GM18907 (cell line): ENCODE data around the gene ETF1.
"Not testable (repeated sequence)": the region's sequence is repeated elsewhere in the genome, so short reads cannot be mapped to it uniquely, and the experiment has no call there.

Experiments used
- ATAC-seq: cut with Tn5 transposase; IDR thresholded peaks from one replicate; pipeline ENCODE4 v1.9.1; 2021; ENCODE audit warnings: mild to moderate bottlenecking, moderate library complexity; ENCODE audit not compliant: unreplicated experiment

ETF1 gene

DNA sequence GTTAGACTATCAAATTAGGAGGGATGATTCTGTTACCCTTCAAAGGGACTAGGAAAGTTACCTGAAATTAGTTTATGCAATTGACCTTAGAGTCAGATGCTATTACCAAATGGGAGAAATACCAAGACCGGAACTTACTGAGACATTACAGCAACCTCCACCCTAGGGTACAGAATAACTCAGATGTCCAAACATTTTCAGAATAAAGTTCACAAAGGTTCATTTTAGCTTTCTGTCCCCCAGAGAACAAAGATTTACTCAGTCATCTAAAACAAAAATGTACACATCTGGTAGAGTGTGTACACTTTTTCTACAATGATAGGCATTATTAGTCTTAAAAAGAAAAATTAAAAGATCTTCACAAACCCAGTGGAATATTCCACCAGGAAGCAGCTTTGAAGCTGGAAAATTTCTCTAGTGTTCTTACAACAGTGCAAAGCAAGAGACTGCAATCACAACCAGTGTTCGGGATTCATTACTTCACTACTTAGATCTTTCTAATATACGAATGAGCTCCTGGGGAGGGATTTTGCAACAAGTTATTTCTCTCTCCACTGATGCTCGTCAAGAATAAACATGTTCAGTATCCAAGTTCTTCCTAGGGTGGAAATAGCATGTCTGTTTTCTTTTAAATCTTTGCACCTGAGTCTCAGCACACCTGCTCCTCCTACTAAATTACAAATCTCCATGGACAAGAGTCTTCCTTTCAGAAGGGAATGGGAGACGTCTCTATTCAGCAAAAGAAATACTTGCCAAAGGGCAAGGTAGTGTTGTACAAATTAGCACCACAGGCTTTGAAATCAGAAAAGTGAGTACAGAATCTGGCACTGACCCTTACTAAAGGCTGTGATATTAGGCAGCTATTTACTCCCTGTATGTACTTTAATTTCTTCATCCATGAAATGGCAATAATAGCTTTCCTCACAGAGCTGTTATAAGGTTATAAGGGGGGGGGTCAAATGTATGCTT lies 8.8 kb downstream of the ETF1 start:
- ATAC-seq, result no peak

DNA sequence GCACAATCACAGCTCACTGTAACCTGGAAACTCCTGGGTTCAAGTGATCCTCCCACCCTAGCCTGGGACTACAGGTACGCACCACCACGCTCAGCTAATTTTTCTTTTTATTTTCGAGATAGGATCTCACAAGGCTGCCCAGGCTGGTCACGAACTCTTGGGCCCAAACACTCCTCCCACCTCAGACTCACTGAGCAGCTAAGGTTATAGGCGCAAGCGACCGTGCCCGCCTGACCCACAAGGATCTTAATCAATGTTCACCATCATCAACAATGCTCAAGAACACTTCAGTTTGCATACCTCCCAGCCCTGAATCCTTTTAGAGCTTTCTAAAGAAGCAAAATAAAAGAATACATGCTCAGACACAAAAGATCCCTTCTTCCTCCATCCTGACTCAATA lies 13.2 kb downstream of the ETF1 start:
- no peak for ATAC-seq

DNA sequence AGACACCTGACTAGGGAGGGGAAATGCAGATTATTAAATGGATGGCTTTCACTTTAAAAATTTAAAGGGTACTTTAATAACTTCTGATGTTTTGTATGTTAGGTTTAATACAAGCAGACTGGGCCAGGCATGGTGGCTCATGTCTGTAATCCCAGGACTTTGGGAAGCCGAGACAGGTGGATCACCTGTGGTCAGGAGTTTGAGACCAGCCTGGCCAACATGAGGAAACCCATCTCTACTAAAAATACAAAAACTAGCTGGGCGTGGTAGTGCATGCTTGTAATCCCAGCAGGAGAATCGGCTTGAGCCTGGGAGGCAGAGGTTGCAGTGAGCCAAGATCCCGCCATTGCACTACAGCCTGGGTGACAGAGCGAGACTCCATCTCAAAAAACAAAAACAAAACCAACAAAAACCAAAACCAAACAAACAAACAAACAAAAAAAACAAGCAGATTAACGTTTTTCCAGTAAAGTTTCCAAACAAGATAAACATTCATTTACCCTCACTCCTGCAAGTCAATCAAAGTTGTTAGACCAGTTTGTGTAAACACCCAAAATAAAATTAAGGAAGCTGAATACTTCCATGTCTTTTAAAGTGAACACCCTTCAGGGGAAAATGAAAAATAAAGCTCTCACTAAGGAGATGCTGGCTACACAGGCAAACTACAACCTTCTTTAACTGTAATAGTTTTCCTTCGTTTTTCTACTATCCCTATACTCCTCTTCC lies 14.1 kb downstream of the ETF1 start:
- ATAC-seq, result no peak

DNA sequence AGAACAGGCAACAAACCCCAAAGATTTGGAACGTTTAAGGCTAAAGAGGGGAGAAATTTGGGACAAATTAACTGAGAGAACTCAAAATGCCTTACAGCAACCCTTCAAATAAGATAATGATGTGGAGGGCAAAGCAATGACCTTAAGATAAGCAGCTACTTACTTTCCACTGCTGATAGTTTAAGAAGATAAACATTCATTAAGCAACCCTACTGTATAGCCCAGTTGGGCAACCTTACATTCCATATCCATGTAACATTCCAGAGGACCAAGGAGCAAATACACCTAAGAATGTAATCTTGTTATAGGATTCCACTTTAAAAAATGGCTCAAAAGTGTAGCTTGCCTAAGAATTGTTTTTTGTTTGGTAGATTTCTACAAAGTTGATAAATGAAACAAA lies 14.8 kb downstream of the ETF1 start:
- no peak for ATAC-seq

DNA sequence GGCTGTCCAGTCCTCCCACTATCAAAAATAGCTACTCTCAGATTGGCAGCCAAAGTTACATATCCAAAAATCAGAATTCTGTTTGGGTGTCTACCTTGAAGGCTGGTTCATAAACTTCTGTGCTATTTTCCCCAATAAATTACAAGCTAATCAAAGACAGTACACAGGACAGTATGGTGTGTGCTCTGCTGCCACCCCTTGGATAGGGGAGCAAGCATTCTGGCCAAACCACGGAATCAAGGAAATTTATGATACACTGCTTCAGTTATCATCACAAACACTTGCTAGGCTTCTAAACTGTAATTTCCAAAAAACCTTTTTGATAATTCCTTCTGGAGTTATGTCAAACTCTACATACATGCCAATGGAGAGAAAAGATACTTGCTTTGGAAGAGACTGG lies 15.9 kb downstream of the ETF1 start:
- ATAC-seq, result no peak

DNA sequence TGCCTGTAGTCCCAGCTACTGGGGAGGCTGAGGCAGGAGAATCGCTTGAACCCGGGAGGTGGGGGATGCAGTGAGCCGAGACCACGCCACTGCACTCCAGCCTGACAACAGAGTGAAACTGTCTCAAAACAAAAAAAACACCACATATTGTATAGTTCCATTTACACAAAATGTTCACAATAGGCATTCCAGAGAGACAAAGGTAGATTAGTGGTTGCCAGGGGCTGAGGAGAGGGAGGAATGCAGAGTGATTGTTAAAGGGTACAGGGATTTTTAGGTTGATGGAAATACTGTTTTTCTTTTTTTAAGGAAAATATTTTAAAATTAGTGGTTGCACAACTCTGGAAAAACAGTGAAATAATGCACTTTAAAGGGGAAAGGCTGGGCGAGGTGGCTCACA lies 19.6 kb downstream of the ETF1 start:
- no peak for ATAC-seq

DNA sequence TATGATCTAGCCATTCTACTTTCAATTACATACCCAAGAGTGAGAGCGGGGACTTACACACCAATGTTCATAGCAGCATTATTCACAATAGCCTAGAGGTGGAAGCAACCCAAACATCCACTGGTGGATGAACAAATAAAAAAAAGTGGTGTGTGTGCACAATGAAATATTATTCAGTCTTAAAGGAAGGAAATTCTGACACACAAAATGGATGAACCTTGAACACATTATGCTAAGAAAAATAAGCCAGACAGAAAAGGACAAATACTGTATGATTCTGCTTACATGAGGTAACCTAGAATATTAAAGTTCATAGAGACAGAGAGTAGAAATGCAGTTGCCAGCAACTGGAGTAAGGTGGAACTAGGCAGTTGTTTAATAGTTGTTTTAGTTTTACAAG lies 22.1 kb downstream of the ETF1 start:
- no peak for ATAC-seq

DNA sequence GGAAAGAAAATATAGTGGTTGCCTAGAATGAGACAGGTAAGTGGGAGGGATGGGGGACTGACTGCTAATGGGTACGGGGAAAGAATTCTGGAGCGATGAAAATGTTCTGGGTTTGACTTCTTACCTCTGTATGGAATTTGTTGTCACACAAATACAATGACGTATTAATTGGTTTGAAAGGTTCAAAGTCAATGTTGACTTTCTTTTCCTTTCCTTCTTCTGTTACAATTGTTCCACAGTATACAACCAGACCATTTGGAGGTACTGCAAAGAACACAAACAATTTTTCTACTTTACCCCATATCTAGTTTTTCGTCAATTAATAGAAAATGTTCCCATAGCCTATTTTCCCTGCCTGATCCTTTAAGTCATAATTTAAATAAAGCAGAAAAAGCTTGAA lies 25.6 kb downstream of the ETF1 start:
- no peak for ATAC-seq

DNA sequence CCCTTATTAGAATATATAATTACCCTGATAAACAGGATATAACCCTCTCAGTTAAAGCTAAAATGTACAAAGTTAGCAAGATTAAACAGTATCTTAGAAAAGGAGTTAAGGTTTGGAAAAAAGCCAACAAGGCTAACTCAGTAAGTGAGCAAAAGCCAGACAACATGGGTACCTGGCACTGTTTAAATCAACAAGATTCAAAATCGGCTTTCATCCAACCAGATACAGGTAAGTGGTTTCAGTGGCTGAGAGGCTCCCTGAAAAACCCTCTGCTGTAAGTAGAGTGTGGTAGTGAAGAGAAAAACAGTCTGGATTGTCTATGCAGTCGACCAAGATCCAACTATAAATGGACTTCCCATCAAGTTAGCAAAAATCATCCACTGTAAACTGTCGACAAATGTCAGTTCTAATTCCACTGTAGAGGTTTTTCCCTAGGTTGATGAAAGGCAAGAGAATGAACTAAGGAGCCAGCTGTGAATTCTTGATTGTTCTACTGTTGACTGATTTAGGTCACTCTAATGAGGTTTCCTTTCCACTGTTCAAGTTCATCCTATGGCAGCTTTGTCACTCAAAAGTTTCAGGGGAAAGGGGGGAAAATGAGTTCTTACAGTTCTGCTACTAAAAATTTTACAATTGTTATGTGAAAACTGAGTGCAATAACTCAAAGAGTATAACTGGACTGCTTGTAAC lies 27.3 kb downstream of the ETF1 start:
- ATAC-seq, result no peak

DNA sequence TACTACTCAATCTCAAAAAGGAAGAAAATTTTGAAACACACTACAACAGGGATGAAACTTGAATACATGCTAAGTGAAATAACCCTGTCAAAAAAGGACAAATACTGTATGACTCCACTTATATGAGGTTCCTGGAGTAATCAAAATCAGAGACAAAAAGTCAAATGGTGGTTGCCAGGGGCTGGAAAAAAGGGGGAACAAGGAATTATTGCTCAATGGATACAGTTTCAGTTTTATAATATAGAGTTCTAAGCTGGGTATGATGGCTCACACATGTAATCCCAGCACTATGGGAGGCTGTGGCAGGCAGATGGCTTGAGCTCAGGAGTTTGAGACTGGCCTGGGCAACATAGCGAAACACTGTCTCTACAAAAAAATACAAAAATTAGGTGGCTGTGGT lies 29.0 kb downstream of the ETF1 start:
- ATAC-seq, result no peak

DNA sequence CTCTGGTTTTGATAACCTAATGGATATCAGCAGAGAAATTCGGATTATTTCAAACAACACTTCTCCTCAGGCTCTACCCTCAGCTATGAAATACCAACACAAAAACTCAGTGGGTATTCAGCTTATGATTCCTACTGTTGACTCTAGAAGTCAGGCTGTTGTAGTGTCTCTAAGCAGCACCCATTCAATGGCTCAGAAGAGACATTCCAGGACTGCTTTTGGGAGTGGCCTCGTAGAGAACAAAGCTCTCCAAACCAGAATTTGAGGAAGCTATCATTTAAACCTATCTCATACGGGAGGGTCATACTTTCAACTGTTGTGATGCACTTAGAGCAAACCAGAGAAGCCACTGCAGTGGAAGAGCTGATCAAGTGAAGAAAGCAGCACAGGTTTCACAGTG lies 34.1 kb downstream of the ETF1 start:
- no peak for ATAC-seq

DNA sequence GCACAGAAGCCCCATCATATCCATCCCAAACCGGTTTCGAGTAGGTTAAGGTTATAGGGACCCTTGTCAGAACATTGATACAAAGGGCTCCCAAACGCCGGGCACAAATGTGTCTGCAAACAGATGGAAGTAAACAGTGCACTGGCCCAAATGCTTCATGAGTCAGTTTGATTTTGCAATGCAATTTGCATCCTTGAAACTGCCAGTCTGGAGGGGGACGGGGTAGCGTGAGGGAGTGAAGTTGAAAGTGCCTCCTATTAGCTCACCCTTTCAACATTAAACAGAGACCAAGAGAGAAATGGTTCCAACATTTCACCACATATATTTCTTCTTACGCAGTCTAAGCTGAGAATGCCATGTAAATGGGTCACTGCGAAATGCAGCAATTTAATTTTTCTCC lies 35.6 kb downstream of the ETF1 start:
- ATAC-seq, result not testable (repeated sequence)

DNA sequence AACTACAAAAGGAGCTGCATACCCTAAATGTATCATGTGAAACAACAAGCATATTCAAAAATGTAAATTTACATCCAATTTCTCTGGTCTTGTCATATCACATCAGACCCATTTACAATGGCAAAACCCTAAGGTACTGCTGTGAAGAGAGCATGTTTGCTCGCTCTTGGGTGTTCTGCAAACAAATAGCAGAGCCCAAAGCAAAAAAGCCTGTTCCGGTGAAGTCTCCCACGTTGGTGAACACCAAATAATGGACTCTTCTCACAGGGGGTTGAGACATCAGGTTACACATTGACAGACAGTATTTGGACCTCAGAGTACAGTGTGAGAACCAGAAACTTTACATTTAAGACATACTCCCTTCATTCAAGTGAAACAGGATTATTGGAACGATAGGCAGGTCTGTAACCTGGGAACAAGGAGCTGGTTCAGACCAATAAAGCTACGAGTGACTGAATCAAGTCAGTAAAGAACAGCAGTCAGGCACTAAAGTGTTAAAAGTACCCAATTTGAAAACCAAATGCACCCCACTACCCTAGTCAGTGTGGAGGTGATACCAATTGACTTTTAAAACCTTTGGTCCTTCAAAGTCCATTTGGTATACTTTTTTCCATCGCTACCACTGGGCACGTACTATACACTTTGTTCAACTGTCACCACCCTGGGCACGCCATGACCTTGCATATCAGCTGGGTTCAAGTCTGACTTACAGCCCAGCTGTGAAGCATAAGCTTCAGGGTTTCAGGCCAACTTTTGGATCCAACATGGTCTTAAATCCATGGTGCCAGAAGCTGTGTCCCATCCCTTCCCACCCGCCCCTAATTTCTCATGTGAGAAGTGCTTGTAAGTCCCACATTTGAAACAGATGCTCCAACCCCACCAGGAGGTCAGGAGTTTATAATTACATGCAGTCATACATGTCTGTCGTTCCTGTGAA lies 36.4 kb downstream of the ETF1 start:
- no peak for ATAC-seq

DNA sequence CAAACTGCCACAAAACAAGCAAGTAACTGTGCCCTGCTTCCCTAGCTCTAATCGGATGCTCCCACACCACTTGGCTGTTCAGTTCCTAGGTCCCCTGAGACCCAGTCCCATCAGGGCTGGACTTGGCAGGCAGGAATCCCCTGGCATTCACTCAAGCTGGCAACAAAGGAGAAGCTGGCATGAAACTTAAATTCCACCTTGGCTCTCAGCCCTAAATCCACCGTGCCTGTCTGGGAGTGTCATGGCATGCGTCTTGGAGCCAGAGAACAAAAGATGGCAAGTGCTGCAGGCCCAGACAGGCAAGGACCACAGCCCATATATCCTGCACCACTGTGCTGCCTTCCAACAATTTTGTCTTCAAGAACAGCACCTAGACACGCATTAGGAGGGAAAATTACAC lies 38.2 kb downstream of the ETF1 start:
- ATAC-seq, result no peak

DNA sequence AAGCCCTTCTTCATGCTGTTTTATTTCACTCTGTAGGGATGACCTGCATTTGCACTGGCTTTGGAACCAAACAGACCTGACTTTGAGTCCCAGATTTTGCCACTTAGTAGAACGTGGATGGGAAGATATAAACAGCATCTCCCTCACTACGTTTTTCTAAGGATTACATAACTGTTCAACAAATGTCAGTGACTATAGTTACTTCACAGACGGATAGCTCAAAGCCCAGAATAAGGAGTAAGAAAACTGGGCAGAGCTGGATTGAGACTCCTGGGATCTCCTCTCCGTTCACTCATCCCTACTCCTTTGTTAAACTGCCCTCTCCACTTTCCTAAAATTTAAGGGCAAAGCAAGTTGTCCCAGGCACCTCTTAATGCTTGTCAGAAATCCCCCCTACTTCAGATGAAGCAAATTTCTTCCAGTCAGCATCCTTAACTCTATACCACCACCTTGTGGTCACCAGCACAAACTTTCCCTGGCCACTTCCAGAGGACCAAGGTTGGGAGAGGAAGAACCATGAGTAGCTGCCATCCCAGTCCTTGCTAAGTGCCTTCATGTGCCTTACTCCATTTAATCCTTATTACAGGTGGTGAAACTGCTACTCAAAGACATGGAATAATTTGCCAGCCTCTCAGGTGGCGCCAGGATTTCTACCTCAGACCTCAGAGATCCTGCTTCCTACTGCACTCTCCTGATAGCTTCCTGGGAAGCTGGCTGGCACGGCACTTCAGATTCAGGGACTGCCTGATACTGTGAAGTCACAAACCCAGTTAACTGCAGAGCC lies 39.4 kb downstream of the ETF1 start:
- no peak for ATAC-seq

DNA sequence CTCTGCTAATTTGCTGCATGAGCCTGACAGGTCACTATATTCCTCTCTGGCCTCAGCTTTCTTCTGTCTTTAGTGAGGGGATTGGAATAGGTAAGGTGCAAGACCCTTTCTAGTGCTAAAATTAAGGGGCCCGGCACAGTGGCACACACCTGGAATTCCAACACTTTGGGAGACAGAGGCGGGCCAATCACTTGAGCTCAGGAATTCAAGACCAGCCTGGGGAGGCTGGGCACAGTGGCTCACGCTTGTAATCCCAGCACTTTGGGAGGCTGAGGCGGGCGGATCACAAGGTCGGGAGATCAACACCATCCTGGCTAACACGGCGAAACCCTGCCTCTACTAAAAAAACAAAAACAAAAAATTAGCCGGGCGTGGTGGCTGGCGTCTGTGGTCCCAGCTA lies 40.5 kb downstream of the ETF1 start:
- ATAC-seq, result no peak

DNA sequence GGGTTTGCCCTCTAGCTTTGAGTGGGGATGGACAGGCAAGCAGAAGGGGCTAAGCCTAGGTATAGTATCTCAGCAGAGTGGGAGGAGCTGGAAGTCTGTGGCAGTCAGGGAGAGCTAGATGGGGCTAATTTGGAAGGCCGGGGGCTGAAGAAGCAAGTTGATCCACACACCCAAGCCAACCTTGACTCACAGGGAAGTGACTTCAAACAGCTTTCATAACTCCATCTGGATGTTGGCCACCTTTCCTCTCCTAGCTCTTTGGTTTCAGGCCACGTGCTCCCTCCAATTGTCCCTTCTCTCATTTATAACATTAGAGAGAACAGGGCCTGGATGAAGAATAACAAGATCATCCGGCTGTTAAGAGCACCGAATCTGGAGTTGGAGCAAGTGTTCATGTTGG lies 40.9 kb downstream of the ETF1 start:
- no peak for ATAC-seq

DNA sequence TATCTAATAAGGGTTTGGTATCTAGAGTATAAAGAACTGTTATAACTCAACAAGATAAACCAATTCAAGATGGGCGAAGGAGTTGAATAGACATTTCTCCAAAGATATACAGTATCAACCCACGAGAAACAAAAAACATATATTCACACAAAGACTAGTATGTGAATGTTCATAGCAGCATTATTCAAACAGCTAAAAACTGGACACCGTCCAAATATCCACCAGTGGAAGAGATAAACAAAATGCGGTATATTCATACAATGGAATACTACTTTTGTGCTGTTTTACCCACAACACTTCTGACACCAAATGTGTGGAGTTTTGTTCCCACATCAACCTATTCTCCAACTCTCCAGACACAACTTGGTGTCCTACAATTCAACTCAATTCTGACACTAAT lies 44.7 kb downstream of the ETF1 start:
- ATAC-seq, result no peak

DNA sequence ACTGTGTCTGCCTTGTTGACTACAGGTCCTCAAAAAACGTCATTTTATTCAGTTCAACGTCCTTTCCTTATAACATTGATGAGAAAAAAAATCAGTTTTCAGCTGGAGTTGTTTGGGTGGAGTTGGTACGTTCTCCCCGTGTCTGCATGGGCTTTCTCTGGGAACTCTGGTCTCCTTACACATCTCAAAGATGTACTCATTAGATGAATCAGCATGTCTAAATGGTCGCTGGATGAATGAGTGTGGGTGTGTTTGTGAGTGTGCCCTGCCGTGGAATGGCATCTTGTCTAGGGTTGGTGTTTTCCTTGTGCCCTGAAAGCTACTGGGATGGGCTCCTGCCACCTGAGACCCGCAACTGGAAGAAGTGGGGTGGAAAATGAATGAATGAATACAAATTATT lies 47.7 kb downstream of the ETF1 start:
- ATAC-seq, result no peak

DNA sequence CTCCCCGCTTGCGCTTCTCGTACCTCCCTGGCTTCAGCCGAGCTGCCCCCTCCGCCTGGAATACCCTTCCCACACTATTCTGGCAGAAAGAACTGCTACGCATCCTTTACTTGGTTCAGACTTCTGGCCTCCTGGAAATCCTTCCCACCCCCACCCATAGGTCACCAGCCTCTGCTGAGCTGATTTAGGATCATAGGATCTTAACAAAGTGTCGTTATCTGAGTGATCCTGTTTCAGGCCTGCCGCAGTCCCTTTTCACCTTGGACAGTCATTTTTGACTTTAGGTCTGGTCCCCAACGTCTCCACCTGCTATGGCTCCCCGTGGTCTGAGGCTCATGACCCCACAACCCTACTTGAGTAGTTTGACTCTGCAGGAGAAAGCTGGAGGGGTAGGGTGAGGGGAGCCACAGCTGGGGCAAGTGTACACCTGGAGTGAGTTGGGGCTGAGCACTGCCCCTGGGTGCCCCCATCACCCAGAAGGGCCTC lies 50.4 kb downstream of the ETF1 start:
- no peak for ATAC-seq
